ENCODE results near the gene PSMB5.

The PSMB5 gene

DNA sequence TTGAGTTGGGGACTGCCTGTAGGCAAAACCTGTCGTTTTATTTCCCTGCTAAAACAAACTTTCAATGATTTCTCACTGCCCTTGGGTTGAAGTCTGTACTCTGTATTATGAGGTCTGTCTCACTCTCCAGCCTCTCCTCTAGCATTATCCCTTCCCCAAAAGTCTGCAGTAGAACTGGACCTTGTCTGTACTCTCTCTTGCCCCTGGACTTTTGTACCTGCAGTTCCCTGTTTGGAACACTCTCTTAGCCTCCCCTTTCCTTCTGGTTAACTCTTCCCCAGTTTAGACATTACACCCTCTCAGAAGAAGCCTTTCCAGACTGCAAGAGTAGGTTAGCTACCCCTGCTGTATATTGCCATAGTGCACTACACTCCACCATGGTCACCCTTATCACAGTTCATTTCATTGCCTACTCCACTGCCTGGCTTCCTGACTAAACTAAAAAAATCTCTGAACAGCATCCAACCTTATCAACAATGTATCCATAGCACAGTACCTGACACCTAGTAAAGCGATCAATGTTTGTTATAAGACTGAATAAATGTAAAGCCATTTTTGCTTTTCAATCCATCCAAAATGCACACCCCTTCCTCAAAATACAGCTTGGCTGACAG lies 48.7 kb downstream of the PSMB5 start:
- DNase-seq = no peak

GRCh38 chr14:22984959-22985658 lies 49.6 kb downstream of the PSMB5 start:
- DNase-seq = no peak

DNA sequence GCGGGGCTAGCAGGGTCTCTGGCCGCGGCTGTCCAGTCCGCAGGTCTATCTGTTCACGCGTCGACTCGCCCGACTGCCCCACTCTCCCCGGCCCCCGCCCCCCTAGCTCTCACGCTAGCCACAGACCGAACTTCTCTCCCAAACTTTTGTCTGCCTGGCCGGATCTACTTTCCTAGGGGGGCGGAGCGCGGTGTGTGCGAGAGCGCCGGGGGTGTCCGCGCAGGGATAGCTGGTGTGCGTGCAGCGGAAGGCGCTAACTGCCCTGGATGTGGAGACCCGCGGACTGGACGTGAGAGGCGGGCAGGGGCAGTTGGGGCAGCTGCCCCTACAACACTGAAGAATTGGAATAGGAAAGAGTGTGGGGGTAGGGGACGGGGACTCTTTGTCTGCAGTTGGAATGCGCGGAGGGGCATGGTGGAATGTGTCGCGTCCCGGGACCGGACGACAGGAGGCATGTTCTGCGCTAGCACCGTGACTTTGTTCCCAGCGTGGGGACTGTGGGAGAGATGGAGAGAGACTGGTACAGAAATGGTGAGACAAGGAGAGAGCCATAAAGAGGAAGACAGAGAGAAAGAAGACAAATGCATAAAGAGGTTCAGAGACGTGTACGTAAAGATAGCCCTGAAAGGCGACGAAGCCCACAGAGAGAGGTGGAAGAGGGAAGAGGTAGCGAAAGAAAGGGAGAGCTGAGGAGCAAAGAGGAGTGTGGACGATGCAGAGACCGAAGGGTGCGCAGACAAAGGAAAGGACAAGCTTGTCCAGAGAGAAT lies 52.0 kb downstream of the PSMB5 start, which contains the start of gene AJUBA:
AJUBA (minus strand) TSS at position 75 of the 769 bp plus-strand sequence. CDS start 285 bp downstream, outside the sequence.
- peak; percentile 94 for DNase-seq

DNA sequence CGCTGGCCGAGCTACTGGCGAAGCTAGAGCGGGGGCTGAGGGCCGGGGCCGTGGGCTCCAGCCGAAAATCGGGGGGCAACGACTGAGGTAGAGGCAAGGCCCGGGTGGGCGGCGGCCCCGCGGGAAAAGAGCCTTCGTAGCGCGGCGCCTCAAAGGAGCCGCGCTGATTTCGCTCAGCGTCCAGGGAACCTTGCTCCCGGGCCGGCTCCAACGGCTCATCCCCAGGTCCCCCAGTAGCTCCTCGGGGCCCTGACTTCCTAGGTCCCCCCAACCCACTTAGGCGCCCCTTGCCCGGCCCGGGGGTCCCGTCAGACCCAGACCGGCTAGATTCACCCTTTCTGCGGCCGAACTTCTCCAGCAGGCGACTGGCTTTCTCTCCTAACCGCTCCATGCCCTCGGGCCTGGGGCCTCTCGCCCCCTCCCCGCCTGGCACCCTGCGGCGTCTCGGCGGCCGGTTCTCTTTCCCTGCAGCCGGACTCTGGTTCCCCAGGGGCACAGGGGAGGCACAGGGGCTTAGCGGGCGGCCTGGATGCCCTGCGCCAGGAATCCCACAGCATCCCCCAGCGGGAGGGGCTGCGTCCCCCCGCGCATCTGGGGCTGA lies 52.7 kb downstream of the PSMB5 start:
- no peak for DNase-seq

DNA sequence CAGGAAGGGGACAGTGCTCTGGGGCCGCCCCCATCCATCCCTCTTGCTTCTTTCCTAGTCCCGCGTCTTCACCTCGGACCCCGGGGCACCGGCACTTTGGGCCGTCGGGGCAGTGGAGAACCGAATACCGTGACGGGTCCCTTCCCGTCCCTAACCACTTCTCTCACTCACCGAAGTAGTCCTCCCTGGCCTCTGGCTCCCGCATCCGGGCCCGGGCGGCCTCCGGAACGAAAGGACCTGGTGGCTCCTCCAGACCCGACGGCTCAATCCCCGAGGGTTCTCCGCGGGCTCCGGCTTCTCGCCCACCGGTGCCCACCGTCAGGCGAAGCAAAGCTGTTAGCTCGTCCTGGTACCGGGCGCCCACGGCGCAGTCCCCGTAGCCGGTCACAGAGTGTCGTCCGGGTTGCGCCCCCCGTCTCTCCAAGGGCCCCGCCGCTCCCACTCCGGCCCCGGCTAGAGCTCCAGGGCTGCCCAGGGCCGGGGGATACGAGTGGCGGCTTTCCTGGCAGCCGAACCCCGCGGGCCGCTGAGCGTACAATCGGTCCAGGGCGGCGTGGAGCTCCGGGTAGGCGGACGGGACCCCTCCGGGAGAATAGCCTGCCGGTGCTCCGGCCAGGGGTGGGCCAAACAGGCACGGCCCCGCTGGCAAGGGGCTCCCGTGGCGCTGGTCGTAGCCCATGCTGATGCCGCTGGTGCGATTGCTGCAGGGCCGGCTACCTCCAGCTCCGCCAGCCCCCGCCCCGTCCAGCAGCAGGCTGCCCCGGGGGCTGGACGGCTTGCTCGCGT lies 53.4 kb downstream of the PSMB5 start:
- DNase-seq = no peak

GRCh38 chr14:22980672-22981089 lies 54.0 kb downstream of the PSMB5 start:
- DNase-seq = peak; percentile 70

DNA sequence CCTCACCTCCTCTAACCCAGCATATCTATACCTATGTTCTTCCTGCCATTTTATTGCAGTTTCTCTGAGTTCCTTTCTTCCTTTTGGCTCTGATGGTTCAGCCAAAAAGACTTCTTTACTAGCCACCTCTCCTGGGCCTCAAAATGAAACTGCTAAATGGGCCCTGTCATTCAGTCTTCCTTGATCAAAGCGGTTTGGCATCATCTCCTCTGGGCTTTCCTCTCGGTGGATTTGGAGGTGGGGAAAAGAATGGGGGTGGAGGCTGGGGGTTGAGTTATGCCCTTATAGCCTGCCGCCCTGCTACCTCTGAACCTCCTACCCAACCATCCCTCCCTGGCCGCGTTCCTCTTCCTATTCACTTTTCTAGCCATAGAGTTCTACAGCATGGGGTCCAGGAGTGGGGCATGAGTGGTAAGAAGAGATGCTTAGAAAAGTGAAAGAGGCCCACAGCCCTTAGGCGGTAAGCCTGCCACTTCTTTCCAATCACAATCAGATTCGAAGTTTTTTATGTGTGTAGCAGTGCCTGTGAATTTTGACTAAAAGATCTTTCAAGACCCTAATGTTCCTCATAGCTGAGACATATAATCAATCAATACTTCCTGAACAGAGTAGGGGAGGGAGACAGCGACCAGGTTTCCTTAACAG lies 54.8 kb downstream of the PSMB5 start:
- DNase-seq = no peak

- DNase-seq = peak; percentile 60
Observed at GRCh38 chr14:22978981-22979671, 55.6 kb downstream of the PSMB5 start.

DNA sequence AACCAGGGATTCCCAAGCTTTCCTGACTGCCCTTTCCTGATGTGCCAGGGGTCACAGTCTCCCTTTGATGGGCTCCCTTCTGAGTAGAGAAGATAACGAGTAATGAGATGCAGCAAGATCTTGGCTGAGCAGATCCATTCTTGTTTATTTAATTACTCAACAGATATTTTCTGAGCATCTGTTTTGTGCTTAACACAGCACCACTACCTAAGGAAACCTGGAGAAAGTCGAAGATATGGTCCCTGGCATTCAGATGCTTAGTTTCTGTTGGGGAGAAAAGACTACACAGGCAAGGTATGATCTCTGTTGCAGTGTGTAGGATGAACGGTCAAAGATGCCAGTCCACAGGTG lies 56.2 kb downstream of the PSMB5 start:
- DNase-seq = no peak

DNA sequence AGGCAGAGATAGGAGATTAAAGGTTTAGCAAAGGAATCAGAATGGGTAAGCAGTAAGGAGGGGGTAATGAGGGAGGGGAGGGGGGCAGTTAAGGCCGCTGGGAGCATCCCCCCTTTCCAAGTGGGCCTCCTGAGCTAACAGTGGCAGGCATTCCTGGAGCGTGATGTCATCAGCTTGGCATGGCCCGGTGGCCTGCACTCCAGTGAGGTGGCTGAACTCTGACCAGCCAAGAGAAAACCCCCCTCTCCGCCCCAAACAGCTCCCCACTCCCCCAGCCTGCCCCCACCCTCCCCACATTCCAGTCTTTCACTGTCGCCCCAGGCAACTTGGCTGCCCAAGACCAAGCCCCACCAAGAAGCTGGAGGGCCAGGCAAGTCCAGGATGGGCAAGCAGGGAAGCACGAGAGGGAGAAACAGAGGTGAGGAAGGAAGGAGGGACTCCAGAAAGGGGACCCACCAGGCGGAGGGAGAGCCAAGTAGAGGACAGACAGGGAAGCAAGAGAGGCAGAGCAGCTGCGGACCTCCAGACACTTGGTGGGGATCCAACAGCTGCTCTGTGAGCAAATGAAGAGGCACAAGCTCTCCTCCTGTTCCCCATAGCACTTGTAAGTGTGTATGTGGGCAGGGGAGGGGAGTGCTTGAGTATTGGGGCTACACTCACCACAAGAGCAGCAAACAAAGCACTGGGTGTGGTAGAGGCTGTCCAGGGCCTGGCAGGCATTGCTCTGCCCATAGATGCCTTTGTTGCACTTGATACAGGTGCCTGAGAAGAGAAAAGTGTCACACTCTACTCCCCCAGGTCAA lies 56.8 kb downstream of the PSMB5 start:
- peak; percentile 82 for DNase-seq

GRCh38 chr14:22977434-22977683 lies 57.3 kb downstream of the PSMB5 start:
- DNase-seq = no peak

GRCh38 chr14:22976620-22977433 lies 57.9 kb downstream of the PSMB5 start:
- no peak for DNase-seq

Measured in femur (tissue), 1 donor.